Measurements from ENCODE around the gene ACOT7. TPM values are rescaled to one million over a fixed set of nuclear protein-coding genes. Genes with fewer than 3 reads are reported as not detected.

The ACOT7 gene
- total RNA-seq, 1 experiment from 2014 or later = 151 TPM

GRCh38 chr1:6246497-6247467 lies 146.8 kb downstream of the ACOT7 start (continued):
- TF ChIP-seq ZNF281 (CRISPR knock-in tag; IDR thresholded peaks at IDR 0.05) = no peak
- TF ChIP-seq GABPB1 (CRISPR knock-in tag; IDR thresholded peaks at IDR 0.05) = no peak
- peak; percentile 38; the same call in 1 of the 2 replicates for TF ChIP-seq SP1 (CRISPR knock-in tag; conservative IDR thresholded peaks at IDR 0.05)
- TF ChIP-seq ELF4 (CRISPR knock-in tag; IDR thresholded peaks at IDR 0.05; ENCODE audit: low read depth) = no peak
- TF ChIP-seq ZNF121 (CRISPR knock-in tag; IDR thresholded peaks at IDR 0.05) = no peak
- no peak; the same call in 1 of the 2 replicates for TF ChIP-seq MAX (CRISPR knock-in tag; IDR thresholded peaks at IDR 0.05)
- 0 out of 2 replicates have a peak, but pooled peaks have one; percentile 24 for TF ChIP-seq CREM (CRISPR knock-in tag; IDR thresholded peaks at IDR 0.05)
- TF ChIP-seq PREB (CRISPR knock-in tag; IDR thresholded peaks at IDR 0.05; ENCODE audit: borderline replicate concordance) = no peak
- no peak for TF ChIP-seq ATF1 (CRISPR knock-in tag; IDR thresholded peaks at IDR 0.05)
- no peak for TF ChIP-seq SMAD3 (CRISPR knock-in tag; IDR thresholded peaks at IDR 0.05; ENCODE audit: borderline replicate concordance)
- TF ChIP-seq TEAD4 (CRISPR knock-in tag; IDR thresholded peaks at IDR 0.05) = no peak
- TF ChIP-seq MXD4 (CRISPR knock-in tag; IDR thresholded peaks at IDR 0.05; ENCODE audit: borderline replicate concordance) = no peak
- TF ChIP-seq TCF7 (CRISPR knock-in tag; IDR thresholded peaks at IDR 0.05; ENCODE audit: low read depth) = no peak
- TF ChIP-seq NFYB (CRISPR knock-in tag; conservative IDR thresholded peaks at IDR 0.05; ENCODE audit: low read depth) = no peak
- TF ChIP-seq RORB (CRISPR knock-in tag; IDR thresholded peaks at IDR 0.05) = no peak
- no peak for TF ChIP-seq ZBTB21 (CRISPR knock-in tag; IDR thresholded peaks at IDR 0.05; ENCODE audit: borderline replicate concordance)
- TF ChIP-seq TEAD1 (CRISPR knock-in tag; IDR thresholded peaks at IDR 0.05) = peak; percentile 51; the same call in 1 of the 2 replicates
- 0 out of 2 replicates have a peak, but pooled peaks have one; percentile 29 for TF ChIP-seq ARID4B (CRISPR knock-in tag; IDR thresholded peaks at IDR 0.05; ENCODE audit: borderline replicate concordance)
- no peak for TF ChIP-seq NFE2L1 (CRISPR knock-in tag; IDR thresholded peaks at IDR 0.05)
- no peak for TF ChIP-seq ZNF317 (CRISPR knock-in tag; IDR thresholded peaks at IDR 0.05; ENCODE audit: borderline replicate concordance, low read depth)
- TF ChIP-seq MLX (CRISPR knock-in tag; IDR thresholded peaks at IDR 0.05) = no peak
- TF ChIP-seq USF2 (CRISPR knock-in tag; IDR thresholded peaks at IDR 0.05) = no peak
- no peak for TF ChIP-seq ZNF396 (CRISPR knock-in tag; IDR thresholded peaks at IDR 0.05; ENCODE audit: borderline replicate concordance)
- TF ChIP-seq EMX1 (CRISPR knock-in tag; IDR thresholded peaks at IDR 0.05) = peak; percentile 24; the same call in 1 of the 2 replicates
- TF ChIP-seq JUN (CRISPR knock-in tag; IDR thresholded peaks at IDR 0.05) = no peak
- TF ChIP-seq NR2C2 (CRISPR knock-in tag; IDR thresholded peaks at IDR 0.05) = no peak
